Measurements from ENCODE around the gene SOX13. TPM values are rescaled to one million over a fixed set of nuclear protein-coding genes. Genes with fewer than 3 reads are reported as not detected.

Gene SOX13
- total and polyA plus RNA-seq, 10 of the 15 experiments (the other 5 are each of a cell fraction or from before 2014, with no cell fraction given): 0.04 to 0.31 (median 0.11) TPM; not detected in 7

DNA sequence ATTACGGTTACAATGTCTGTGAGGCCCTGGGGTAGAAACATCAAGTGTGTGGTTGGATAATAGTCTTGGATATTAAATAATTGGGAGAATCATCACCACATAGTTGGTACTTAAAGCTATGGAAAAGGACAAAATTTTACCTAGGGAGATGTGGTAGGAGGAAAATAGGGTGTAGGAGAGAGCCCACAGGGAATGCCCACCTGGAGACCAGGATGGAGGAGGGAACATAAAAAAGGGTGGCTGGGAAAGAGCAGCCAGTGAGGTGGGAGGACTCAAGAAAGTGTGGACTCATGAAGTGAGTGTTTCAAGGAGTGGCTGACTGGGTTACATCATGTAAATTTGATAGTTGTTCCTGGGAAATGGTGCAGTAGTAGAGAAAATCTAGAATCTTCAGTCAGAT is 3.0 kb upstream of the SOX13 start:
- SMC1A ChIA-PET (ENCODE audit: uncharacterized antibody, unreplicated experiment): no interaction called here
- intact Hi-C loops (cut with micrococcal nuclease; ENCODE audit: unreplicated experiment): no loop called here
- TF ChIP-seq, protein P1, sequence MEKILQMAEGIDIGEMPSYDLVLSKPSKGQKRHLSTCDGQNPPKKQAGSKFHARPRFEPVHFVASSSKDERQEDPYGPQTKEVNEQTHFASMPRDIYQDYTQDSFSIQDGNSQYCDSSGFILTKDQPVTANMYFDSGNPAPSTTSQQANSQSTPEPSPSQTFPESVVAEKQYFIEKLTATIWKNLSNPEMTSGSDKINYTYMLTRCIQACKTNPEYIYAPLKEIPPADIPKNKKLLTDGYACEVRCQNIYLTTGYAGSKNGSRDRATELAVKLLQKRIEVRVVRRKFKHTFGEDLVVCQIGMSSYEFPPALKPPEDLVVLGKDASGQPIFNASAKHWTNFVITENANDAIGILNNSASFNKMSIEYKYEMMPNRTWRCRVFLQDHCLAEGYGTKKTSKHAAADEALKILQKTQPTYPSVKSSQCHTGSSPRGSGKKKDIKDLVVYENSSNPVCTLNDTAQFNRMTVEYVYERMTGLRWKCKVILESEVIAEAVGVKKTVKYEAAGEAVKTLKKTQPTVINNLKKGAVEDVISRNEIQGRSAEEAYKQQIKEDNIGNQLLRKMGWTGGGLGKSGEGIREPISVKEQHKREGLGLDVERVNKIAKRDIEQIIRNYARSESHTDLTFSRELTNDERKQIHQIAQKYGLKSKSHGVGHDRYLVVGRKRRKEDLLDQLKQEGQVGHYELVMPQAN (conservative IDR thresholded peaks at IDR 0.05): no peak
- TF ChIP-seq ZNF217 (IDR thresholded peaks at IDR 0.05) (no peak), TCF3 (IDR thresholded peaks at IDR 0.05; ENCODE audit: borderline replicate concordance, insufficient read depth, low read depth, low read length) (no peak), CBX5 (IDR thresholded peaks at IDR 0.05; ENCODE audit: low read depth) (no peak)
- FAIRE-seq (no peak), ATAC-seq (no peak), DNase-seq (ENCODE audit: low read depth, low spot score) (no peak)
- no peak overlapping the region for H3K4me2 ChIP-seq (ENCODE audit: control insufficient read depth, insufficient read depth)
- RAD21 ChIA-PET (ENCODE audit: unreplicated experiment): no interaction called here
- in situ Hi-C loops (cut with MboI): no loop called here
- CTCF ChIA-PET: interaction anchor here (0.7 kb wide), 1 partner anchor 422 kb away, joined by 4 read pairs; no protein-coding TSS in a partner anchor
- H3K36me3 ChIP-seq (ENCODE audit: control insufficient read depth in 2 of 2, insufficient read depth in 2 of 2, low read length in 1 of 2): no peaks in the 10 kb centered on the region
- no peak overlapping the region for H3K9ac ChIP-seq (ENCODE audit: control insufficient read depth, insufficient read depth, low read length)
- H3K4me3 ChIP-seq: no peak overlapping the region
- H3K4me1 ChIP-seq (ENCODE audit: control insufficient read depth, insufficient read depth, low read length): no peaks in the 10 kb centered on the region; the same call in 1 of the 2 replicates
- no peaks in the 10 kb centered on the region for H3K79me2 ChIP-seq (ENCODE audit: control insufficient read depth, insufficient read depth, low read length)
- no peak overlapping the region for H2AFZ ChIP-seq (ENCODE audit: control insufficient read depth, low read depth, low read length)
- 57% methylated on average over 1 of the region's 1 CpG for WGBS (ENCODE audit: insufficient coverage, insufficient replicate concordance, low lambda C conversion rate, missing lambda C conversion rate)
- peaks cover 11 to 12% of the 10 kb centered on the region in 2 experiments; a peak in 3 of 4 replicates for H3K27me3 ChIP-seq (replicated peaks in 1 of 2; ENCODE audit: control insufficient read depth in 2 of 2, insufficient read depth in 2 of 2, low read length in 1 of 2)
- H4K20me1 ChIP-seq (ENCODE audit: control insufficient read depth, insufficient read depth): no peaks in the 10 kb centered on the region
- no TSS peak for BruUV-seq (replicated peaks)
- POLR2A ChIA-PET: no interaction called here
- no peak overlapping the region for H3K27ac ChIP-seq (ENCODE audit: control insufficient read depth, insufficient read depth)
- H3K9me3 ChIP-seq (replicated peaks; ENCODE audit: control insufficient read depth, insufficient read depth, low read length): no peaks in the 10 kb centered on the region

DNA sequence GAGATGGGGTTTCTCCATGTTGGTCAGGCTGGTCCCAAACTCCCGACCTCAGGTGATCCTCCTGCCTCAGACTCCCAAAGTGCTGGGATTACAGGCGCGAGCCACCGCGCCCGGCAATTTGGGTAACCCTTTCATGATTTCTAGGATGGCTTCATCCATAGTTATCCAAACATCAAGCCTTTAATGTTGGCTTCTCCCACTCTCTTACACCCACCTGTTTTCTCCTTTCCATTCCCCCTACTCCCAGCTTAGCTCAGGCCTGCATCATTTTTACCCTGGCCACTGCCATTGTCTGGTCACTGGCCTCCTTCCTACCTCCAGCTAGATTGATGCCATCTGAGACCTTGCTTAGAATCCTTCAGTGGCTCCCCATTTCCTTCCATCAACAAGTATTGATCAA is 2.0 kb upstream of the SOX13 start:
- CTCF ChIA-PET: no interaction called here
- TF ChIP-seq EED (IDR thresholded peaks at IDR 0.05; ENCODE audit: low read depth): no peak
- no peak for TF ChIP-seq MTA3 (IDR thresholded peaks at IDR 0.05; ENCODE audit: borderline replicate concordance, low read length)
- TF ChIP-seq MTA2 (IDR thresholded peaks at IDR 0.05; ENCODE audit: low read depth): no peak
- TF ChIP-seq, protein P2, sequence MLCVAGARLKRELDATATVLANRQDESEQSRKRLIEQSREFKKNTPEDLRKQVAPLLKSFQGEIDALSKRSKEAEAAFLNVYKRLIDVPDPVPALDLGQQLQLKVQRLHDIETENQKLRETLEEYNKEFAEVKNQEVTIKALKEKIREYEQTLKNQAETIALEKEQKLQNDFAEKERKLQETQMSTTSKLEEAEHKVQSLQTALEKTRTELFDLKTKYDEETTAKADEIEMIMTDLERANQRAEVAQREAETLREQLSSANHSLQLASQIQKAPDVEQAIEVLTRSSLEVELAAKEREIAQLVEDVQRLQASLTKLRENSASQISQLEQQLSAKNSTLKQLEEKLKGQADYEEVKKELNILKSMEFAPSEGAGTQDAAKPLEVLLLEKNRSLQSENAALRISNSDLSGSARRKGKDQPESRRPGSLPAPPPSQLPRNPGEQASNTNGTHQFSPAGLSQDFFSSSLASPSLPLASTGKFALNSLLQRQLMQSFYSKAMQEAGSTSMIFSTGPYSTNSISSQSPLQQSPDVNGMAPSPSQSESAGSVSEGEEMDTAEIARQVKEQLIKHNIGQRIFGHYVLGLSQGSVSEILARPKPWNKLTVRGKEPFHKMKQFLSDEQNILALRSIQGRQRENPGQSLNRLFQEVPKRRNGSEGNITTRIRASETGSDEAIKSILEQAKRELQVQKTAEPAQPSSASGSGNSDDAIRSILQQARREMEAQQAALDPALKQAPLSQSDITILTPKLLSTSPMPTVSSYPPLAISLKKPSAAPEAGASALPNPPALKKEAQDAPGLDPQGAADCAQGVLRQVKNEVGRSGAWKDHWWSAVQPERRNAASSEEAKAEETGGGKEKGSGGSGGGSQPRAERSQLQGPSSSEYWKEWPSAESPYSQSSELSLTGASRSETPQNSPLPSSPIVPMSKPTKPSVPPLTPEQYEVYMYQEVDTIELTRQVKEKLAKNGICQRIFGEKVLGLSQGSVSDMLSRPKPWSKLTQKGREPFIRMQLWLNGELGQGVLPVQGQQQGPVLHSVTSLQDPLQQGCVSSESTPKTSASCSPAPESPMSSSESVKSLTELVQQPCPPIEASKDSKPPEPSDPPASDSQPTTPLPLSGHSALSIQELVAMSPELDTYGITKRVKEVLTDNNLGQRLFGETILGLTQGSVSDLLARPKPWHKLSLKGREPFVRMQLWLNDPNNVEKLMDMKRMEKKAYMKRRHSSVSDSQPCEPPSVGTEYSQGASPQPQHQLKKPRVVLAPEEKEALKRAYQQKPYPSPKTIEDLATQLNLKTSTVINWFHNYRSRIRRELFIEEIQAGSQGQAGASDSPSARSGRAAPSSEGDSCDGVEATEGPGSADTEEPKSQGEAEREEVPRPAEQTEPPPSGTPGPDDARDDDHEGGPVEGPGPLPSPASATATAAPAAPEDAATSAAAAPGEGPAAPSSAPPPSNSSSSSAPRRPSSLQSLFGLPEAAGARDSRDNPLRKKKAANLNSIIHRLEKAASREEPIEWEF (IDR thresholded peaks at IDR 0.05; ENCODE audit: insufficient replicate concordance, low read depth, low read length): no peak
- TF ChIP-seq GABPA (IDR thresholded peaks at IDR 0.05; ENCODE audit: low read depth): no peak
- no peak for TF ChIP-seq SMC3 (IDR thresholded peaks at IDR 0.05; ENCODE audit: borderline replicate concordance, low read length)

More for the DNA sequence above, 2.0 kb upstream of the SOX13 start:
- ATAC-seq (no peak), DNase-seq (ENCODE audit: low read depth, low spot score) (no peak), FAIRE-seq (no peak)
- no peak overlapping the region for H3K9ac ChIP-seq (ENCODE audit: control insufficient read depth, insufficient read depth, low read length)
- H3K27ac ChIP-seq (ENCODE audit: control insufficient read depth, insufficient read depth): no peak overlapping the region
- SMC1A ChIA-PET (ENCODE audit: uncharacterized antibody, unreplicated experiment): interaction anchor here (0.6 kb wide), 1 partner anchor 1378 kb away, joined by 3 read pairs; no protein-coding TSS in a partner anchor
- POLR2A ChIA-PET: no interaction called here
- H3K9me3 ChIP-seq (replicated peaks; ENCODE audit: control insufficient read depth, insufficient read depth, low read length): no peaks in the 10 kb centered on the region
- RAD21 ChIA-PET (ENCODE audit: unreplicated experiment): no interaction called here
- in situ Hi-C loops (cut with MboI) (no loop called here), intact Hi-C loops (cut with micrococcal nuclease; ENCODE audit: unreplicated experiment) (no loop called here)
- no peaks in the 10 kb centered on the region for H3K79me2 ChIP-seq (ENCODE audit: control insufficient read depth, insufficient read depth, low read length)
- H3K4me1 ChIP-seq (ENCODE audit: control insufficient read depth, insufficient read depth, low read length): no peaks in the 10 kb centered on the region; the same call in 1 of the 2 replicates
- H3K4me3 ChIP-seq: no peak overlapping the region
- no peaks in the 10 kb centered on the region for H3K36me3 ChIP-seq (ENCODE audit: control insufficient read depth in 2 of 2, insufficient read depth in 2 of 2, low read length in 1 of 2)
- H3K27me3 ChIP-seq (replicated peaks in 1 of 2; ENCODE audit: control insufficient read depth in 2 of 2, insufficient read depth in 2 of 2, low read length in 1 of 2): peaks cover 16 to 17% of the 10 kb centered on the region in 2 experiments; a peak in 3 of 4 replicates
- BruUV-seq (replicated peaks): no TSS peak
- no peak overlapping the region for H2AFZ ChIP-seq (ENCODE audit: control insufficient read depth, low read depth, low read length)
- no peak overlapping the region for H3K4me2 ChIP-seq (ENCODE audit: control insufficient read depth, insufficient read depth)
- H4K20me1 ChIP-seq (ENCODE audit: control insufficient read depth, insufficient read depth): no peaks in the 10 kb centered on the region
- 83% methylated on average over 6 of the region's 6 CpGs for WGBS (ENCODE audit: insufficient coverage, insufficient replicate concordance, low lambda C conversion rate, missing lambda C conversion rate)
